Fibroblast of peridontal ligament (primary cell): Measurements from ENCODE around the gene SPEF2.

Experiments used
- DNase-seq: peaks from one replicate; pipeline ENCODE4 v3.0.0-alpha.2; 2010; ENCODE audit errors: extremely low read depth

Gene SPEF2

DNA sequence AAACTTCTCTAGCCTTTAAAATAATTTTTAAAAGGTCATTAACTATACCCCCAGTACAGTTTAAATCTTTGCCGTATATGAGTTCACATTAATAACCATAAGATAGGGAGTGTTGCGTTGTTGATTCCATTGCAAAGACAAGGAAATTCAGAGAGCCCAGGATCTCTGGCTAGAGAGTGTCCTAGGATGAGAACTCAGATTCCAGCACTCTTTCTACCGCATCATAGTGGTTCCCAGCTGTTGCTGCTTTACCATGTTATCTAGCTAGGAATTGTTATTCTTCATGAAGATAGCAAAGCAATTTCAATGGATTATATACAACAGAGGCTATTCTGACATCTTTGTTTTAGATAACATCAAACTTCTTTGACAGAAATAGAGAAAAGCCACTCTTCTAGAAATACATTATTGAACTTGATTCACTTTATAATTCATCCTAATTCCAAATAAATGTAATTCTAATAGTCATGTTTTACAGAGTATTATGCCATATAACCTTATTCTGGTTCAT lies 160.7 kb downstream of the SPEF2 start:
- DNase-seq, result no peak

GRCh38 chr5:35780236-35780635 lies 162.6 kb downstream of the SPEF2 start:
- no peak for DNase-seq

GRCh38 chr5:35781181-35781790 lies 163.6 kb downstream of the SPEF2 start:
- peak; percentile 88 for DNase-seq

DNA sequence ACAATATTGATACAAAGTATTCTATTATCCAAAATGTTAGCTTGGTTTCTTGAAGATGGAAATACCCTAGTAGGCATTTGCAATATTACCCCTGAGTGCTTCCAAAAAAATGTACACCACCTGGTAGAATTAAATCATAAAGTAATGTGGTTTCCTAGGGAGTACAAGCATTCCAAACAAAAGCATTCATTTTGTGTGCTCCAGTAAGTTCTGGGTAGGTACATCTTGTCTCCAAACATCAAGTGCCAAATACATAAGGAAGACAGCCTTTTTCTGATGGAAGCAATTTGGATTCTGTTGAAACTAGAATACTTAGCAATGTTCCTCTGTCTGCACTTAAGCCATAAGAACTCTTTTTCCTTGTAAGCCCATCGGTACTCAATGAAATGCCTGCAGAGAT lies 165.9 kb downstream of the SPEF2 start:
- no peak for DNase-seq

GRCh38 chr5:35785601-35786085 lies 168.0 kb downstream of the SPEF2 start:
- peak; percentile 15 for DNase-seq

- no peak for DNase-seq
These were observed 171.1 kb downstream of the SPEF2 start for GRCh38 chr5:35788724-35789123.

DNA sequence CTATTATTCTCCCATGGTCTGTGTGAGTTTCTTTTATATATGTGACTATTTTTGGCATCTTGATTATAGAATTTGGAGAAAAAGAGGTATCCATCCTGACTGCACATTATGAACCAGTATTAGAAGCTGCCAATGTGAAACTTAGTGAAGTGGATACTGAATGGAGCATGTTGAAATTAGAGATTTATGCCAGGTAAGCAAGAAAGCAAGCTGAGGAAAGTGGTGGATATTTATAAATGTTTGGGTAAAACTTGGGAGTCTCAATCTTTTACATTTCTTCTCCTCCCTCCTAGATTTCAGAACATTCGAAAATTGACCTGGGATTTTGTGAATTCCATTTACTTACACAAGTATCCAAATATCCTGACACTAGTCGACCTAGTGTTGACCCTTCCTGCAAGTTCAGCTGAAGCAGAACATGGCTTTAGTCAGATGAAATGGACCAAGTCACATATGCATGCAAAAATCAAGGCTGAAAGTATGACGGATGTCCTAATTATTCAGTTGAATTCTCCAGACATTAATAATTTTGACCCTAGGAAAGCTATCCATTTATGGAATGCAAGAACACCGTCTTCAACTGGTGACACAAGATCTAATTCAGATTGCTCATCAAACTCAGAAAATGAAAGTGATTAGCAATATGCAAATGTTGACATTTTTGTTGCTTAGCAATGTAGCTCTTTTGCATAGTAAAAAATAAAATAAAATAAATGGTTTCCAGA lies 172.2 kb downstream of the SPEF2 start:
- peak; percentile 48 for DNase-seq

- DNase-seq, result no peak
These were observed 172.8 kb downstream of the SPEF2 start for GRCh38 chr5:35790457-35790822.

DNA sequence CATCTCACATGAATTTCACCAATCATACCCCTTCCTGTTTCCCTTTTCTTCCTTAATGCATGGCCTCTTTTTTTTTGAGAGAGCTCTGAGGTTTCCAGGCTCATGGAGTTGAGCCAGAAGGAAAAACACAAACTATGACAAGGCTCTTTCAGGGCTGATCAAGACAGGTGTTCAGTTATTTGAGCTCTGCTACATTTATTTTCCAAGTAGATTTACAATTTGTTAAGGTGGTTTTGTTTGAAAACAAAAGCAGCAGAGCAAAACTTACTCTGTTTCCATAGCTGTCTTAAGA lies 176.6 kb downstream of the SPEF2 start:
- DNase-seq, result no peak

DNA sequence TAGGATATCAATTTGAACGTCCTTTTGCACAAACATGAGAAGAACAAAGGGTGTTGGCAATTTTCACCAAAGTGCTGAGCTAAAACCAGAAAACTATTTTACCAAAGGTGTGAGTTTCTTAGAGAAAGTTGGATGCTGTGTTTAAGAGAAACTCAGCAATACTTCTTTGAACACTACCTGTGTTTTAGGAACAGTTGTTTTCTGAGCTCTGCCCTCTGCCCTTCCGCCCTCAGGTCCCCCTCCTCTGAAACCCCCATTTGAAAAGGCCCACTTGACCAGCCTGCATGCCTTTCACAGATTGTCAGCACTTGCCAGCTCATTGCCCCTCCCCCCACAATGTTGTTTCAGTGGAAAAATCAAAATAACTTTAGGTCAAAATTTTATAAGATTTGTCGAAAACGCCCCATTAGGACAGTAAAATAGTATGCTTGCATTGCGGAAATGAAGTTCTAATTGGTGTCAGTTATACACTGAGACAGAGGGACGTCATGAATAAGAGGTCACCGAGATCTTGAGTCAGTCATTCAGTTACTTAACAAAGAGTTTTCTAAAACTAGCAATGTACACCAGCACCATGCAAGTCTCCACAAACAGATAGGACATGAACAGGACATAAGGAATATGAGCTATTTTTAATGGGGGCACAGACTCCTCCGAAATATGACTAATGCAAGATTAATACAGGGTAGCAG lies 177.2 kb downstream of the SPEF2 start:
- DNase-seq, result no peak

GRCh38 chr5:35799181-35799580 lies 181.5 kb downstream of the SPEF2 start:
- no peak for DNase-seq

GRCh38 chr5:35799753-35800152 lies 182.1 kb downstream of the SPEF2 start:
- no peak for DNase-seq

DNA sequence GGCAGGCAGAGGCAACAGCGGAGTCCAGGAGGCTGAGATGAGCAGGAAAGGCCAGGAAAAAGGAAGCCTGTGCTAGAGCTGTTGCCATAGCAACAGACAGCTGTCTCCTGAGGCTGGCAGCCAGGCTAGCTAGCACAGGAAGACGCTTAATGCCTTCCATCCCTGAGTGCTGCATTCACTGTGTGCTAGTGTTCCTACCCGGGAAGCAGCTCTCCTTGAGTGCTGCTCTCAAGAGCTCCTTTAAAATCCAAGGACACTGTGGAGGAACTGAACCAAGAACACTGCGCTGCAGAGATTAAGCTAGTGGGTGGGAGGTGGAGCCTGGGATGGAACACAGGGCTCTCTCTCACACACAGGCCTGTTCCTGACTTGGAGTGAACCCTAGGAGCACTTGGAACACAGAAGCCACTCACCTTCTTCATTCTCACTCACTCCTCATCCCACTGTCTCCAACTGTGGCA lies 185.6 kb downstream of the SPEF2 start:
- DNase-seq, result peak; percentile 63

DNA sequence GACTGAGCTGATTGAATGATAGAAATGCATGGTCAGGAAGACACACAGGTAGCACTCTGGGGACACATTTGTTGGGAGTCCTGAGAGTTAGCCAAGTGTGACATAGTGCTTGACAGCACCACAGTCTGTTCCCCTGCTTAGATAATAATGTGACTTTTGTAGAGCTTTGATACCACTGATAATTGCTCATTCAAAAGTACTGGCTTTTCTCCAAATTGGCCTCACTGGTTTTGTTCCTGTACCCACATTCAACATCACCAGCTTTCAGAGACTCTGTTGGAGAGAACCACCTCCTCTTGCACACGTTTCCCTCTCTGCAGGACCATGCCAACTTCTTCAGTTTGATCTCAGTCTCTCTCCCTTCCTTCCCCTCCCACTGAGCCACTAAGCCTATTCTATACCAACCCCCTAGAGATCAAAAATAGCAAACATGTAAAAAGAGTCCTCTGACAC lies 186.6 kb downstream of the SPEF2 start:
- DNase-seq, result no peak

GRCh38 chr5:35804841-35805240 lies 187.2 kb downstream of the SPEF2 start:
- no peak for DNase-seq

DNA sequence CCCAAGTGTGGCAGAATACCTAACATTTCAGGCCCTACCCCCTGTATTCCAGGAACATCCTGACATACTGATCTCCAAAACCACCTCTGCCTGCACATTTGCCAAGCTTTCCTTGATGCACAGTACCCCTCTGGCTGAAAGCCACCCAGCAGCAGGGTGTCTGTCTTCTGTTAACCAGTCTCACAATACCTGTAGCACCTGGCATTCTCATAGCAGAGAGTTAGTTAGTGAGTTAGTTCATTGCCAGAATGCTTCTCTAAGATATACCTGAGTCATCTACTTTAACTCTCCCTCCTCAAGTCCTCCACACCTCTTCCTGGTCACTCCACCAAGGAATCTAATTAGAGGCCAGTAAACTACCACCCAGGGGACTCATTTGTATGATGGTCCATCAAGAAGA lies 192.9 kb downstream of the SPEF2 start:
- DNase-seq, result no peak

DNA sequence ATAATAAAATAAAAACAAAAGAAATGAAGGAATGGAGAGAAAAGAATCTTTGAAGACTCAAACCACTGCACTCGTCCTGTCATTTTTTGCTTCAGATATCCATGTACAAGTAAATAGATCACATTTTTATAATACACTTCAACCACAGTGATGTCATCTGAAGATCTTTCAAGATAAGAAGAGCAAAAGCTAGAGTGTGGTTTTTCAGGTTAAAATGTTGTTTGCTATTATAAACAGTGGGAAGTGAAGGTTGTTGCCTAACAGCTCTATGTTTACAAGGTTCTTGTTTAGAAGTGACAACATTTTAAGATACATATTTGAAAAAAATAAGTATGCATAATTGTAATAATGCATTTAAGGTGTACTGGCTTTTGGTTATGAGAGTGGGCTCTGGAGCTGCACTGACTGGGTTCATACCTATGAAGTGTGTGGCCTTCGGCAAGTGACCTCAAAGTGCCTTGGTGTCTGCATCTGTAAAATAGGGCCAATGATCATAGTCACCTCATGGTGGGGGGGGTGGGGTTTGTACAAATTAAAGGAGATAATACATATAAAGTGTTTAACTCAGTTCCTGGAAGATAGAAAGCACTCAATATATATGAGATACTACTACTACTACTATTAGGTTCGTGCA lies 193.6 kb downstream of the SPEF2 start:
- no peak for DNase-seq

DNA sequence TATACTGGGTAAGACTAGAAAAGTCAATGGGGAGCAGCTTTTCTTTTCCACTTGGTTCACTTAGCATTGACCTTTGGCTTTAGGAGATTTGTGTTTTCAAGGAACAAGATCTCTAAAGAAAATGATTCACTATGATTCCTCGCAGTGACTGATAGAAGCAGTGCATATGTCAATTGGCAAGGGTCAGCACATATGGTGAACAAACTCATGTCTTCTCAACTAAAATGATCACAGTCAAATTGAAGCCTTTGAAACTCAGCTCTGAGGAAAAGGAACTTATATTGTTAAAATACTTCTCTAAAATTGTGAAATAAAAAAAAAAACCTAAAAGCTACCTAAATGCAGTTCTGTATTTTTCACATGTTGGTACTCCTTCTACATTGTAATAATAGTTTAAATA lies 195.9 kb downstream of the SPEF2 start:
- no peak for DNase-seq

GRCh38 chr5:35815089-35815936 lies 197.7 kb downstream of the SPEF2 start:
- DNase-seq, result no peak

GRCh38 chr5:35816881-35817521 lies 199.3 kb downstream of the SPEF2 start:
- DNase-seq, result no peak

GRCh38 chr5:35819026-35819425 lies 201.4 kb downstream of the SPEF2 start:
- no peak for DNase-seq
